ENCODE measurements around the gene CLASRP. TPM values are rescaled to one million over a fixed set of nuclear protein-coding genes. Genes with fewer than 3 reads are reported as not detected.
"Not testable (repeated sequence)": the region's sequence is repeated elsewhere in the genome, so short reads cannot be mapped to it uniquely, and the experiment has no call there.

Gene CLASRP
- 27.0 TPM for polyA plus RNA-seq

GRCh38 chr19:45038931-45039893, at the start of gene CLASRP:
Gene CLASRP, plus strand, starts transcription at chr19:45039045. Its CDS starts 1,168 bp downstream, at chr19:45040213.
- Mint-ChIP-seq H3K9me3 (no peaks in the 10 kb centered on the region), H3K27ac (peak within 1 kb of the TSS; percentile 91 to 98 (median 98)), H3K4me1 (peaks cover 24 to 28% (median 27%) of the 10 kb centered on the region in 3 donors), H3K27me3 (no peaks in the 10 kb centered on the region), H3K36me3 (peaks cover 6% of the 10 kb centered on the region), H3K4me3 (peak within 1 kb of the TSS; percentile 95 to 99 (median 98))

- Mint-ChIP-seq H3K36me3 (peaks cover 7% of the 10 kb centered on the region), H3K27me3 (no peaks in the 10 kb centered on the region), H3K27ac (no peak overlapping the region), H3K4me1 (peaks cover 4 to 6% (median 6%) of the 10 kb centered on the region in 3 donors), H3K9me3 (no peaks in the 10 kb centered on the region), H3K4me3 (peak overlapping the region in 1 of 4 donors; percentile 27)
Observed at GRCh38 chr19:44990459-44990858, 48.4 kb upstream of the CLASRP start.

DNA sequence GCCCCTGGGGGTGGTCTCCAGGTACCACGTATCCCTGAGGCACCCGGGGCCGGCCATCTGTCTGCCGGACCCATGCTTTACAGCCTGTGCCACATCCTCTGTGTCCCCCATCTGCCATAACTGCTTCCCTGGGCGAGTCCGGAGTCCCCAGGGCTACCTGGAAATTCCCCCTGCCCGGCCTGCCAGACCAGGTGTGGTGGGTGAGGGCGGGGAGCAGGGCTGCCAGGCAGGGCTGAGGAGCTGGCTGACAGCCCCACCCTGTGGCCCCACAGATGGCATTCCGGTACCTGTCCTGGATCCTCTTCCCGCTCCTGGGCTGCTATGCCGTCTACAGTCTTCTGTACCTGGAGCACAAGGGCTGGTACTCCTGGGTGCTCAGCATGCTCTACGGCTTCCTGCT, 47.9 kb upstream of the CLASRP start:
- Mint-ChIP-seq H3K27me3 (no peaks in the 10 kb centered on the region), H3K27ac (no peak overlapping the region), H3K4me1 (peaks cover 4 to 6% (median 6%) of the 10 kb centered on the region in 3 donors), H3K9me3 (no peaks in the 10 kb centered on the region), H3K4me3 (no peak overlapping the region), H3K36me3 (peaks cover 7% of the 10 kb centered on the region)

GRCh38 chr19:44992336-44993163, 46.3 kb upstream of the CLASRP start:
- no peaks in the 10 kb centered on the region for H3K27me3 Mint-ChIP-seq
- H3K36me3 Mint-ChIP-seq = peaks cover 7% of the 10 kb centered on the region
- H3K27ac Mint-ChIP-seq = no peak overlapping the region
- H3K4me1 Mint-ChIP-seq = peaks cover 4 to 6% (median 4%) of the 10 kb centered on the region in 3 donors
- no peaks in the 10 kb centered on the region for H3K9me3 Mint-ChIP-seq
- H3K4me3 Mint-ChIP-seq = no peak overlapping the region

GRCh38 chr19:44993526-44993925, 45.3 kb upstream of the CLASRP start:
- no peaks in the 10 kb centered on the region for H3K27me3 Mint-ChIP-seq
- H3K4me3 Mint-ChIP-seq = no peak overlapping the region
- peaks cover 0 to 3% (median 0%) of the 10 kb centered on the region in 3 donors for H3K9me3 Mint-ChIP-seq
- H3K36me3 Mint-ChIP-seq = peaks cover 7% of the 10 kb centered on the region
- H3K27ac Mint-ChIP-seq = peak overlapping the region in 1 of 3 donors; percentile 63
- peaks cover 4 to 6% (median 6%) of the 10 kb centered on the region in 3 donors for H3K4me1 Mint-ChIP-seq

DNA sequence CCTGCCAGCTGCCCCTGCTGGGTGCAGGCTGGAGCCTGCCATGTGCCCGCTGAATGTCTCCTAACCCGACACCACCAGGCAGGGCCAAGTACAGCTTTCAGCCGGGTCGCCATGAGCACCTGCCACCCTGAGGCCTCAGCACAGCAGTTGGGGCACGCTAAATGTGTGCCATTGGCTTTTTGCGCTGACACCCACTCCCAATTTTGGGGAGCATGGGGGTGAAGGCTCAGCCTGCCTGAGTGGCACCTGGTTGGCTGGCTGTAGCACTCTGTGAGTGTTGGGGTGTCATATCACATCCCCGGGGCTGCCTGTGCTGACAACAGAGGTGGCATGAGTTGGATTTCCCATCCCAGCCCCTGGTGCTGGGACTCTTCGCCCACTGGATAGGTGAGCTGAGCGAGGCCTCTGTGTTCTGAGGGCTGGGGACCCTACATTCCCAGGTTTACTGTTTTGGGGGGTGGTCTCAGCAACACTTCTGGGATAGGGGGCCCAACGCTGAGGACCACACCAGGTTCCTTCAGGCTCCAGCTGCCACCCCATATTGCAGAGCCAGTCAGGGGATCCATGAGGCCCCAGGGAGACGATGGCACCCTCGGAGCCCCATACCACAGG, 44.8 kb upstream of the CLASRP start:
- Mint-ChIP-seq H3K9me3 (peaks cover 0 to 3% (median 0%) of the 10 kb centered on the region in 3 donors), H3K4me3 (no peak overlapping the region), H3K4me1 (peaks cover 3 to 6% (median 4%) of the 10 kb centered on the region in 3 donors), H3K36me3 (peaks cover 7% of the 10 kb centered on the region), H3K27me3 (no peaks in the 10 kb centered on the region), H3K27ac (peak overlapping the region in 1 of 3 donors; percentile 63)

- Mint-ChIP-seq H3K9me3 (peaks cover 0 to 3% (median 0%) of the 10 kb centered on the region in 3 donors), H3K27me3 (no peaks in the 10 kb centered on the region), H3K27ac (peak overlapping the region; percentile 82 to 87 (median 82)), H3K4me1 (peaks cover 9 to 15% (median 12%) of the 10 kb centered on the region in 3 donors), H3K4me3 (peak overlapping the region in 1 of 4 donors; percentile 56), H3K36me3 (peaks cover 5% of the 10 kb centered on the region)
Observed at GRCh38 chr19:44998025-44998424, 40.8 kb upstream of the CLASRP start.

- H3K27ac Mint-ChIP-seq = peak overlapping the region in 2 of 3 donors; percentile 88 to 97
- H3K36me3 Mint-ChIP-seq, H3K9me3 Mint-ChIP-seq, H3K27me3 Mint-ChIP-seq: not testable (repeated sequence)
- peaks cover 12 to 15% (median 12%) of the 10 kb centered on the region in 3 donors for H3K4me1 Mint-ChIP-seq
- peak overlapping the region in 2 of 4 donors; percentile 71 to 85 for H3K4me3 Mint-ChIP-seq
Observed at GRCh38 chr19:44999131-44999925, 39.5 kb upstream of the CLASRP start.

DNA sequence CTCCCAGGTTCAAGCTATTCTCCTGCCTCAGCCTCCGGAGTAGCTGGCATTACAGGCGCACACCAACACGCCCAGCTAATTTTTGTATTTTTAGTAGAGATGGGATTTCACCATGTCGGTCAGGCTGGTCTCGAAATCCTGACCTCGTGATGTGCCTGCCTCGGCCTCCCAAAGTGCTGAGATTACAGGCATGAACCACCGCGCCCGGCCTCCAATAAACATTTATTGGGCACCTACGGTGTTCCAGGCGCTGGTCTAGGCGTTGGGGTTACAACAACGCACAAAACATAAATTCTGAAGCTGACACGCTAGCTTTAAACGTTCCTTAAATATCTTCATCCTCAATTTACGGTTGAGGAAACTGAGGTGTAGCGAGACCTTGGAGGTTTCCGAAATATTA, 38.2 kb upstream of the CLASRP start:
- not testable (repeated sequence) for H3K9me3 Mint-ChIP-seq, H3K27me3 Mint-ChIP-seq, H3K36me3 Mint-ChIP-seq
- Mint-ChIP-seq H3K4me3 (peak overlapping the region; percentile 68 to 89 (median 82)), H3K27ac (peak overlapping the region; percentile 90 to 100 (median 97)), H3K4me1 (peaks cover 12 to 13% (median 12%) of the 10 kb centered on the region in 3 donors)

DNA sequence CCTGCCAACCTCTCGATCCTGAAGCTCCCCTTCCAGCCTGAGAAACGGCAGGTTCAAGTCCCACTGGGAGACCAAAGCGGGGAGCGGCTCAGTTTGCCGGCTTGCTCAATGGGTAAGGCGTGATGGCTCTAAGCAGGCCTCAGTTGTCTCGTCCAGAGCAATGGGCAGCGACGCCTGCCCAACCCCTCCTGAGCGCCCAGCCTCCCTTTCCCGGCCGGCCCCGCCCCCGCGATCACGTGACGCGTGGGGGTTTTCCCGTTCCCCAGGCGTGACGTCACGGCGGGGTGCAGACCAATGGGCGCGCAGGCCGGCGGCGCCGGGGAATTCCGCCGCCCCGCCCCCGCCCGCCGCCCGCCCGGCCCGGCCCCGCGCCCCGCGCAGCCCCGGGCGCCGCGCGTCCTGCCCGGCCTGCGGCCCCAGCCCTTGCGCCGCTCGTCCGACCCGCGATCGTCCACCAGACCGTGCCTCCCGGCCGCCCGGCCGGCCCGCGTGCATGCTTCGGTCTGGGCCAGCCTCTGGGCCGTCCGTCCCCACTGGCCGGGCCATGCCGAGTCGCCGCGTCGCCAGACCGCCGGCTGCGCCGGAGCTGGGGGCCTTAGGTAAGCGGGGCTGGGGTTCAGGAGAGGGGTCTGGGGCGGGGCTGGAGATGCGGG, 37.6 kb upstream of the CLASRP start, which contains the start of gene RELB:
Gene RELB (plus strand): TSS at position 378 of the 653 bp plus-strand sequence. CDS start 116 bp downstream, at position 494.
- H3K27ac Mint-ChIP-seq = peak within 1 kb of the TSS; percentile 97 to 100 (median 100)
- H3K4me1 Mint-ChIP-seq = peaks cover 16 to 18% (median 18%) of the 10 kb centered on the region in 3 donors
- peaks cover 2% of the 10 kb centered on the region for H3K36me3 Mint-ChIP-seq
- H3K9me3 Mint-ChIP-seq = peaks cover 0 to 3% (median 0%) of the 10 kb centered on the region in 3 donors
- no peaks in the 10 kb centered on the region for H3K27me3 Mint-ChIP-seq
- H3K4me3 Mint-ChIP-seq = peak within 1 kb of the TSS; percentile 91 to 100 (median 96)

GRCh38 chr19:45003485-45003884, 35.4 kb upstream of the CLASRP start:
- peak overlapping the region in 1 of 3 donors; percentile 62 for H3K27ac Mint-ChIP-seq

GRCh38 chr19:45005787-45006186, 33.1 kb upstream of the CLASRP start:
- H3K36me3 Mint-ChIP-seq = peaks cover 5% of the 10 kb centered on the region
- H3K9me3 Mint-ChIP-seq = no peaks in the 10 kb centered on the region
- H3K27ac Mint-ChIP-seq = peak overlapping the region in 1 of 3 donors; percentile 91
- H3K27me3 Mint-ChIP-seq = no peaks in the 10 kb centered on the region
- peak overlapping the region in 1 of 4 donors; percentile 57 for H3K4me3 Mint-ChIP-seq
- H3K4me1 Mint-ChIP-seq = peaks cover 15 to 30% (median 18%) of the 10 kb centered on the region in 3 donors

More at GRCh38 chr19:45003485-45003884, 35.4 kb upstream of the CLASRP start:
- Mint-ChIP-seq H3K36me3 (peaks cover 5% of the 10 kb centered on the region), H3K9me3 (no peaks in the 10 kb centered on the region), H3K27me3 (no peaks in the 10 kb centered on the region), H3K4me1 (peaks cover 18 to 26% (median 22%) of the 10 kb centered on the region in 3 donors), H3K4me3 (peak overlapping the region in 2 of 4 donors; percentile 45 to 79)

DNA sequence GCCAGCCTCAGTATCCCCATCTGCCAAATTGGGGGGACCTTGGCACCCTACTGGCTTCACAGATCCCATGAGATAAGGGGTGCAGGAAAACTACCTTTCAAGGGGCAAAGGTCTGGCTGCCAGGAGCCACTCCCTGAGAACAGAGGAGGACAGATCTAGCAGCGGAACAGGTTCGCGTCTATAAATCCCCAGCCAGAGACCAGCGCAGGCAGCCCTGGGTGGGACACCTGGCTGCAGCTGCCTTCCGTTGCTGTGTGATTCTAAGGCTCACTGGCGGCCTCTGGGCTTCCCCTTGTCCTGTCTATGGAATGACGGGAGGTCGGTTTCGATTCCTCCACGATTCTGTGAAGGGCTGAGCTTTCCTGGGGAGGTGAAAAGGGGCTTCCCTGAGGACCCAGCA, 30.3 kb upstream of the CLASRP start:
- Mint-ChIP-seq H3K27ac (peak overlapping the region in 1 of 3 donors; percentile 45), H3K4me1 (peaks cover 8 to 21% (median 14%) of the 10 kb centered on the region in 3 donors), H3K4me3 (peak overlapping the region in 2 of 4 donors; percentile 14 to 41), H3K36me3 (peaks cover 3% of the 10 kb centered on the region), H3K9me3 (no peaks in the 10 kb centered on the region), H3K27me3 (no peaks in the 10 kb centered on the region)

Data from IgD-negative memory B cell (primary cell).